GM12874 (cell line): ENCODE results near the gene RAB40B.

Source experiments
- TF ChIP-seq, protein P1 (sequence below): IDR thresholded peaks from 2 replicates; pipeline ENCODE4 v1.5.1; 2011; ENCODE audit warnings: low read depth, mild to moderate bottlenecking, control low read depth, low read length, moderate library complexity; ENCODE audit not compliant: insufficient read depth

Gene RAB40B, protein sequence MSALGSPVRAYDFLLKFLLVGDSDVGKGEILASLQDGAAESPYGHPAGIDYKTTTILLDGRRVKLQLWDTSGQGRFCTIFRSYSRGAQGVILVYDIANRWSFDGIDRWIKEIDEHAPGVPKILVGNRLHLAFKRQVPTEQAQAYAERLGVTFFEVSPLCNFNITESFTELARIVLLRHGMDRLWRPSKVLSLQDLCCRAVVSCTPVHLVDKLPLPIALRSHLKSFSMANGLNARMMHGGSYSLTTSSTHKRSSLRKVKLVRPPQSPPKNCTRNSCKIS

DNA sequence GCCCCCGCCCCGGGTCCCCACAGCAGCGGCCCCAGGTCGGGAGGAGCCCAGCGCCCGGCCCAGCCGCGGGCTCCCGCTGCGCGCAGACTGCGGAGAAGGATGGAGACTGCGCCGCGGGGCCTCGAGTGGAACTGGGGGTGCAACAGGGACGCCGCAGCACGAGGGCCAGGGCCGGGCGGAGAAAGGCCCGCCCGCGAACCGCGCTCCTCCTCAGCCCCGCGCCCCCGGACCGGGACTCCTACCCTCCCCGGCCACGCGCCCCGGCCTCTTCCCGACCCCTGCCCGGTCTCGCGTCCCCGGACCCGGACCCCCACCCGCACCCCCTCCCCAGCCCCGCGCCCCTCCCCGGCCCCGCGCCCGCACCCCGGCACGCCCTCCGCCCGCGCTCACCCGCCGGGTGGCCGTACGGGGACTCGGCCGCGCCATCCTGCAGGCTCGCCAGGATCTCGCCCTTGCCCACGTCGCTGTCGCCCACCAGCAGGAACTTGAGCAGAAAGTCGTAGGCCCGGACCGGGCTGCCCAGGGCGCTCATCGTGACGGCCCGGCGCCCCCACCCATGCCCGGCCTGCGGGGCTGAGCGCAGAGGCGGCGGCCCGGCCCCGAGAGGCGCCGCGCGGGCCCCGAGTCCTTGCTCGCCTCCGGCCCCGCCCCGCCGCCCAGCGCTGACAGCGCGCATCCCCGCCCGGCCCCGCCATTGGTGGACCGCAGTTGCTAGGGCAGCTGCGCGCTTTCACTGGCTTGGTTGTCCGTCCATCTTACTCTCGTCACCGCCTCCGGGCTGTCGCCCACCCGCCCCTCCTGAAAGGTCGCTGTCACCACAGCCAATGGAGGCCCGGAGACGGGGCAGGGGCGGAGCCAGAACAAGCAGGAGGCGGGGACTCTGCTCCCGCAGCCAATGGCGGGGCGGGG, at the start of gene RAB40B:
Gene RAB40B (minus strand): TSS at position 634 of the 909 bp plus-strand sequence. CDS start 102 bp downstream, at position 532.
- TF ChIP-seq, protein P1, sequence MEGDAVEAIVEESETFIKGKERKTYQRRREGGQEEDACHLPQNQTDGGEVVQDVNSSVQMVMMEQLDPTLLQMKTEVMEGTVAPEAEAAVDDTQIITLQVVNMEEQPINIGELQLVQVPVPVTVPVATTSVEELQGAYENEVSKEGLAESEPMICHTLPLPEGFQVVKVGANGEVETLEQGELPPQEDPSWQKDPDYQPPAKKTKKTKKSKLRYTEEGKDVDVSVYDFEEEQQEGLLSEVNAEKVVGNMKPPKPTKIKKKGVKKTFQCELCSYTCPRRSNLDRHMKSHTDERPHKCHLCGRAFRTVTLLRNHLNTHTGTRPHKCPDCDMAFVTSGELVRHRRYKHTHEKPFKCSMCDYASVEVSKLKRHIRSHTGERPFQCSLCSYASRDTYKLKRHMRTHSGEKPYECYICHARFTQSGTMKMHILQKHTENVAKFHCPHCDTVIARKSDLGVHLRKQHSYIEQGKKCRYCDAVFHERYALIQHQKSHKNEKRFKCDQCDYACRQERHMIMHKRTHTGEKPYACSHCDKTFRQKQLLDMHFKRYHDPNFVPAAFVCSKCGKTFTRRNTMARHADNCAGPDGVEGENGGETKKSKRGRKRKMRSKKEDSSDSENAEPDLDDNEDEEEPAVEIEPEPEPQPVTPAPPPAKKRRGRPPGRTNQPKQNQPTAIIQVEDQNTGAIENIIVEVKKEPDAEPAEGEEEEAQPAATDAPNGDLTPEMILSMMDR, result no peak

DNA sequence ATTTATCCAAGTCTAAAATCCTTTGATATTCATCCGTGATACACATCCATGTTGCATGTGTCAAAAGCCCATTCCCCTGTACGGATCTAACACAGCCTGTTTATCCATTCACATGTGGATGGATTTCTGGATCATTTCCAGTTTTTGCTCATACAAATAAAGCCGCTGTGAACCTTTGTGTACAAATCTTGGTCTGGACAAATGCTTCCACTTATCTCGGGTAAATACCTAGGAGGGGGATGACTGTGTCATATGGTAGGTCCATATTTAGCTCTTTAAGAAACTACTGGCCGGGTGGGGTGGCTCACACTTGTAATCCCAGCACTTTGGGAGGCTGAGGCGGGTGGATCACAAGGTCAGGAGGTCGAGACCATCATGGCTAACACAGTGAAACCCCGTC, 47.0 kb upstream of the RAB40B start:
- TF ChIP-seq, protein P1, result no peak

DNA sequence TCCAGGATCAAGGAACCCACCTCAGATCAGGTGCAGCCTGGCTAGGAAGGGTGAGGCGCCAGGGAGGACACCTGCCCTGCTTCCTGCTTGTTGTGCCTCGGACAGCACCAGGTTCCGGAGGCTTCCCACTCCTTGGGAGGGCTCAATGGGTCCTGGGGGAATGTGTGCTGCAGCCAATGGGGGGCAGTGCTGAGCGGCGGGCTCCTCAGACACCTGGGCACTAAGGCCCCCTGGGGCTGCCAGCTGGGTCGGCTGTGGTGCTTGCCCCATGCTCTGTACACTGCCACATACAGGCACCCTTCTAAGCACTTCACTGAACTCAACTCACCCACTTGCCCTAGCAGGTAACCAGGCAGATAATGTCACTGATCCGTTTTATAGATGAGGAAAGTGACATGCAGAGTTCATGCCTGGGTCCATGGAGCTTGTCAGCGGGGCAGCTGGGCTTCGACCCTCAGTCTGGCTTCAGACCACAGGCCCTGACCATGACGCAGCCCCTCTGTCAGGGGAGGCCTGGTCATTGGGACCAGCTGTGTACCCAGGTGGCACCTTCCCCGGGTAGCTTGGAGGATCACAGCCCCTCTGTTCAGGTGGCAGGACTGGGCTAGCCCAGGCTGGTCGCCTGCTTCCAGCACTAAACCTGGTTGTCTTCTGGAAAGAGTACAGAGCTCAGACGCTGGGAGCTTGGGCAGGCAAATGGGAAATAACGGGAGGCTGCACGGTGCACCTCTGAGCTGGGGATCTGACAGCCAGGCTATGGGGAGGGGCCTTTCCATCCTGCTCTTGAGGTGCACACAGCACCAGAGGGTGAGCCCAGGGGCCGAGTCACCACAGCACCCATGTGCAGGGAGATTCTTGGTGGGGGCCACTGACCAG, 45.1 kb upstream of the RAB40B start:
- TF ChIP-seq, protein P1, result no peak

DNA sequence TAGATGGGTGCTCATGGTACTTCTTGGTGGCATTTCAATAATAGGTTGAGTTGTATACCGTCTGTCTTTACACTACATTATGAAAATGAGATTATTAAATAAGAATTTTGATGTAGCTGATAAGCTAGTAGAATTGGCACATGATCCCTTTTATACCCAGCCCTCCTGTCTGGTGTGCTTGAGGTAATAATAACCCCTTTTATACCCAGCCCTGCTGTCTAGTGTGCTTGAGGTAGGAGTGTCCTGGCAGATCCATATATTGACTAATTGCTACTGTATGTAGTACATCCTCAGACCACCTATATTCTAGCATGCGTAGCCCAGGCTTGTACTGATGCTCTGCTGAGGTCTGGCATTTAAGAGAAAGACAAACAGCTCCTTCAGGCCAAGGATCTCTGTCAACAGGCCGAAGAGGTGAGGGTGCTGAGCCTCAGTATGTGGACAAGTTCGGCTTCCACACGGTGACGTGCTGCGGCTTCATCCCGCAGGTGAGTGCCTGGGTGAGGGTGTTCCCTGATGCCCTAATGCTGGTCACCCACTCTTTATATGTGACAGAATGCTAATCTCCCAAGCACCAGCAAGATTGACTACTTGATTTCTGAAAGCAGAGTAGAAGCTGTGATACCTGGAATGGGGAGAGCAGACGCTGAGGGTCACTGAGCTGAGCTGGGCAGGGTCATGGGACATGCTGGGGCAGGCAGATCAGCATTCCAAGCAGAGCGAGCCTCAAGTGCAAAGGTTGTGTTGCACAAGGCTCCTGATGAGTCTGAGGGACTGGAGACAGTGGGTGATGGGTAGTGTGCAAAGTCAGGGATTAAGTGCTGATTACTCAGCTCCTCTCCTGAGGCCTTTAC, 42.6 kb upstream of the RAB40B start:
- TF ChIP-seq, protein P1, result no peak

DNA sequence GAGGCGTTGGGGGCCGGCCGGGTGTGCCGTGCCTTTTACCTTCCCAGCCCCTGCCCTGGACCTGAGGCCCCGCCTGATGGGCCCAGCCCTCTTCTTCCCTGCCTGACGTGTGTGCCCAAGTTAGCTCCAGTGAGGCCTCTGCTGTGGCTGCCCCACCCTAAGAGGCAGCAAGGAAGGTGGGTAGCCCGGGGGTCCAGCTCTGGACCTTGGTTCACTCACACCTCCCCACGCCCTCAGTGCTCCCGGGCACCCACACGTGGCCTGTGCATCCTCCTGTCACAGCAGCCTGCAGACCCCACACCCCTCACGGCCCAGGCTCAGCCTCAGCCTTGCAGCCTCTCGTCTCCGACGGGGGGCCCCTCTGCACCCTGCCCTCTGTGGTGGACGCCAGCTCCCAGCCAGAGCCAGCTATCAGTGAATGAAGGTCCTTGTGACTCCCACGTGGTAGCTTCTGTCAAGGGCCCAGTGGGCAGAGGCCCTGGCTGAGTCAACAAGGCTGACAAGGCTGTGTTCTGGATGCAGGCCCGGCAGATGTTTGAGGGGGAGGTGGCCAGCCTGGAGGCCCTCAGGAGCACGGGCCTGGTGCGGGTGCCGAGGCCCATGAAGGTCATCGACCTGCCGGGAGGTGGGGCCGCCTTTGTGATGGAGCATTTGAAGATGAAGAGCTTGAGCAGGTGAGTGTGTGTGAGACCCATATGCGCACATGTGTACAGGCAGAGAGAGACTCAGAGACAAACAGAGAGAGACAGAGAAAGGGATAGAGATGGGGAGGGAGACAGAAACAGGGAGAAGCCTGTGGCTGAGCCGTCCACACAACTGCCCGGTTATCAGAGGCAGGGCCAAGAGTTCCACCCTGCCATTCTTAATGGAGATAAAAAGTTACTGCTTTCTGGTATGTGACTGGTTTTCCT, 39.7 kb upstream of the RAB40B start:
- TF ChIP-seq, protein P1, result no peak
